OCI-LY7 (cell line): Measurements from ENCODE around the gene UNC13A. TPM values are rescaled to one million over a fixed set of nuclear protein-coding genes. Genes with fewer than 3 reads are reported as not detected.
"Not testable (repeated sequence)": the region's sequence is repeated elsewhere in the genome, so short reads cannot be mapped to it uniquely, and the experiment has no call there.

Experiments used
- BruUV-seq: library from RNA; stranded (reverse); fragments of 400-500 nt; replicated peaks from 2 replicates; lab custom pipeline; 2021; lab: Mats Ljungman, UMichigan
- CTCF ChIA-PET: fragments of 300-600 bp; sonication (Branson Sonifier 250); formaldehyde crosslinking; loops from one replicate; lab custom pipeline; 2022; ENCODE audit warnings: antibody characterized with exemption; ENCODE audit not compliant: unreplicated experiment; lab: Charles Lee
- POLR2A ChIA-PET: fragments of 300-600 bp; sonication (Branson Sonifier 250); formaldehyde crosslinking; loops from one replicate; lab custom pipeline; 2022; ENCODE audit warnings: antibody characterized with exemption; lab: Charles Lee
- DNase-seq: peaks from one replicate; pipeline ENCODE4 v3.0.0-alpha.2; 2015; ENCODE audit warnings: low spot score
- H2AFZ ChIP-seq: fragments of 200-600 bp; sonication (generic), shearing (Covaris generic); 2 replicates; pipeline ENCODE4 v1.6.1; 2014; ENCODE audit warnings: mild to moderate bottlenecking, antibody characterized with exemption, low read length, moderate library complexity
- H3K27ac ChIP-seq: fragments of 200-600 bp; sonication (generic); 2 replicates; pipeline ENCODE4 v1.5.1; 2014; ENCODE audit warnings: mixed run types, low read depth, mild to moderate bottlenecking, moderate library complexity, low read length, inconsistent platforms; ENCODE audit not compliant: poor library complexity, severe bottlenecking
- H3K36me3 ChIP-seq: fragments of 200-600 bp; sonication (generic); 2 replicates; pipeline ENCODE4 v1.6.1; 2014; ENCODE audit warnings: mild to moderate bottlenecking, antibody characterized with exemption, low read length, moderate library complexity, mixed read lengths; ENCODE audit not compliant: insufficient read depth
- H3K4me1 ChIP-seq: fragments of 200-600 bp; sonication (generic); 2 replicates; pipeline ENCODE4 v1.5.1; 2014; ENCODE audit warnings: mild to moderate bottlenecking, low read length; ENCODE audit not compliant: insufficient read depth, poor library complexity, severe bottlenecking
- H3K4me2 ChIP-seq: fragments of 200-600 bp; sonication (generic); 2 replicates; pipeline ENCODE4 v1.6.1; 2014; ENCODE audit warnings: mild to moderate bottlenecking, low read length
- H3K4me3 ChIP-seq: fragments of 200-600 bp; sonication (generic); 2 replicates; pipeline ENCODE4 v1.5.1; 2014; ENCODE audit warnings: mild to moderate bottlenecking, low read depth, low read length; ENCODE audit not compliant: poor library complexity, severe bottlenecking
- H3K79me2 ChIP-seq: fragments of 200-600 bp; sonication (generic); 2 replicates; pipeline ENCODE4 v1.6.1; 2016; ENCODE audit warnings: low read depth, mild to moderate bottlenecking, low read length, moderate library complexity, mixed read lengths; ENCODE audit not compliant: insufficient read depth
- H3K9me2 ChIP-seq: fragments of 200-600 bp; sonication (generic); 2 replicates; pipeline ENCODE4 v1.6.1; 2016; ENCODE audit warnings: mild to moderate bottlenecking, low read length, mixed read lengths; ENCODE audit not compliant: insufficient read depth
- H3K9me3 ChIP-seq: fragments of 200-600 bp; sonication (generic); 2 replicates; pipeline ENCODE4 v1.6.1; 2014; ENCODE audit warnings: mild to moderate bottlenecking, mixed run types, low read length, mixed read lengths
- H4K20me1 ChIP-seq: fragments of 200-600 bp; sonication (generic); 2 replicates; pipeline ENCODE4 v1.6.1; 2014; ENCODE audit warnings: mild to moderate bottlenecking, antibody characterized with exemption, low read length, moderate library complexity, mixed read lengths; ENCODE audit not compliant: insufficient read depth
- CTCF ChIP-seq: fragments of 200-600 bp; sonication (generic); conservative IDR thresholded peaks from 2 replicates; pipeline ENCODE4 v1.5.1; 2014; ENCODE audit warnings: mild to moderate bottlenecking, antibody characterized with exemption, low read length, moderate library complexity, mixed read lengths
- EZH2phosphoT487 ChIP-seq: fragments of 200-600 bp; sonication (generic); IDR thresholded peaks from 2 replicates; pipeline ENCODE4 v1.6.1; 2018; ENCODE audit warnings: low read depth, borderline replicate concordance, mild to moderate bottlenecking, mixed run types, antibody characterized with exemption, low read length, moderate library complexity, mixed read lengths
- intact Hi-C: fragments of 100-400 bp; cut with micrococcal nuclease; formaldehyde crosslinking; loops from one replicate; pipeline ENCODE4 v1.10.0; 2022; ENCODE audit not compliant: unreplicated experiment
- total RNA-seq, 2 experiments: library from RNA; depleted of rRNA in 1 of 2; stranded (reverse); fragments of >200 nt in 1 of 2; shearing (Covaris generic) in 1 of 2; gene quantifications; 2 replicates each; pipeline ENCODE4 v1.2.3, GENCODE V29; 2014 to 2022

The UNC13A gene
- total RNA-seq, 2 experiments from 2014 or later: 0.72 to 0.92 TPM

GRCh38 chr19:17554968-17555479 is 133.1 kb downstream of the UNC13A start:
- Histone ChIP-seq H3K36me3 (peaks cover 57% of the 10 kb centered on the region), H3K4me2 (peak overlapping the region; percentile 90), H3K79me2 (peaks cover 20% of the 10 kb centered on the region), H4K20me1 (0 out of 2 replicates have a peak, but pooled peaks cover 4% of the 10 kb centered on the region), H3K9me3 (no peaks in the 10 kb centered on the region), H3K4me3 (peak overlapping the region; percentile 88), H3K27ac (peak overlapping the region; percentile 8), H2AFZ (peak overlapping the region; percentile 87), H3K4me1 (peaks cover 14% of the 10 kb centered on the region), H3K9me2 (no peaks in the 10 kb centered on the region)
- ChIA-PET POLR2A (interaction anchor here (0.7 kb wide), 1 partner anchor 25 kb away, joined by 4 read pairs; no protein-coding TSS in a partner anchor), CTCF (interaction anchor here (0.6 kb wide), 1 partner anchor 51 kb away, joined by 5 read pairs; no protein-coding TSS in a partner anchor)
- TF ChIP-seq EZH2phosphoT487: no peak
- TF ChIP-seq CTCF: no peak
- BruUV-seq: no TSS peak
- intact Hi-C loops: loop anchor here (1.0 kb wide), 1 partner anchor 32 kb away; no protein-coding TSS in a partner anchor
- DNase-seq: no peak

GRCh38 chr19:17553256-17553655 is 134.9 kb downstream of the UNC13A start:
- no peak for DNase-seq
- CTCF ChIA-PET: no interaction called here
- no TSS peak for BruUV-seq
- Histone ChIP-seq H3K4me2 (no peak overlapping the region), H3K79me2 (peaks cover 20% of the 10 kb centered on the region), H3K27ac (no peak overlapping the region), H3K36me3 (peaks cover 56% of the 10 kb centered on the region), H3K4me1 (peaks cover 14% of the 10 kb centered on the region), H3K9me3 (no peaks in the 10 kb centered on the region), H3K9me2 (no peaks in the 10 kb centered on the region), H3K4me3 (no peak overlapping the region), H4K20me1 (0 out of 2 replicates have a peak, but pooled peaks cover 4% of the 10 kb centered on the region), H2AFZ (no peak overlapping the region)
- no peak for TF ChIP-seq CTCF
- TF ChIP-seq EZH2phosphoT487: no peak
- POLR2A ChIA-PET: interaction anchor here (0.6 to 1.0 kb wide), 2 partner anchors 15 to 30 kb away, joined by 4 read pairs; no protein-coding TSS in a partner anchor
- intact Hi-C loops: no loop called here

DNA sequence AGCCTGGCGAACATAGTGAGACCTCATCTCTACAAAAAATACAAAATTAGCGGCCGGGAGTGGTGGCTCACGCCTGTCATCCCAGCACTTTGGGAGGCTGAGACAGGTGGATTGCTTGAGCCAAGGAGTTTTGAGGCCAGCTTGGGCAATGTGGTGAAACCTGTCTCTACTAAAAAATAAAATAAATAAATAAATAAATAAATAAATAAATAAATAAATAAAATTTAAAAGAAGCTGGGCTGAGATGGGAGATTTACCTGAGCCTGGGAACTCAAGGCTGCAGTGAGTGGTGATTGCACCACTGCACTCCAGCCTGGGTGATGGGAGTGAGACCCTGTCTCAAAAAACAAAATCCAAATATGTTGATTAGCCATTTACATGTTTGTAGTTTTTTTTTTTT is 135.4 kb downstream of the UNC13A start:
- POLR2A ChIA-PET: interaction anchor here (1.0 kb wide), 1 partner anchor 14 kb away, joined by 4 read pairs; no protein-coding TSS in a partner anchor
- BruUV-seq, CTCF ChIA-PET: not testable (repeated sequence)

More for the DNA sequence above, 135.4 kb downstream of the UNC13A start:
- H3K9me2 ChIP-seq, DNase-seq, H4K20me1 ChIP-seq, H2AFZ ChIP-seq, H3K9me3 ChIP-seq, H3K27ac ChIP-seq, H3K4me2 ChIP-seq, intact Hi-C loops, H3K4me3 ChIP-seq: not testable (repeated sequence)
- Histone ChIP-seq H3K4me1 (peaks cover 14% of the 10 kb centered on the region), H3K36me3 (peaks cover 61% of the 10 kb centered on the region), H3K79me2 (peaks cover 20% of the 10 kb centered on the region)

Other genes starting within 250 kb of the UNC13A start
- not detected in 2 replicates for gene TMEM221, start 239.7 kb downstream of the UNC13A start, total RNA-seq (2014; rRNA removed; shearing (Covaris generic))
- not detected in 2 replicates for gene TMEM221, start 239.7 kb downstream of the UNC13A start, total RNA-seq (2022)
- gene NXNL1, start 227.4 kb downstream of the UNC13A start, total RNA-seq (2014; rRNA removed; shearing (Covaris generic)): not detected in 2 replicates
- gene NXNL1, start 227.4 kb downstream of the UNC13A start, total RNA-seq (2022): not detected in 2 replicates
- gene SLC27A1, start 217.8 kb downstream of the UNC13A start, total RNA-seq (2014; rRNA removed; shearing (Covaris generic)): 2.5 and 3.3 TPM in 2 replicates
- 2.7 and 3.2 TPM in 2 replicates for gene SLC27A1, start 217.8 kb downstream of the UNC13A start, total RNA-seq (2022)
- 86.5 and 107 TPM in 2 replicates for gene PGLS, start 176.7 kb downstream of the UNC13A start, total RNA-seq (2014; rRNA removed; shearing (Covaris generic))
- 146 and 158 TPM in 2 replicates for gene PGLS, start 176.7 kb downstream of the UNC13A start, total RNA-seq (2022)
- gene COLGALT1, start 132.7 kb downstream of the UNC13A start, total RNA-seq (2014; rRNA removed; shearing (Covaris generic)): 43.0 and 49.6 TPM in 2 replicates
- 57.2 and 68.6 TPM in 2 replicates for gene COLGALT1, start 132.7 kb downstream of the UNC13A start, total RNA-seq (2022)
- 11.5 and 31.6 TPM in 2 replicates for gene MAP1S, start 31.1 kb upstream of the UNC13A start, total RNA-seq (2014; rRNA removed; shearing (Covaris generic))
- 53.1 and 61.1 TPM in 2 replicates for gene MAP1S, start 31.1 kb upstream of the UNC13A start, total RNA-seq (2022)
- gene FCHO1, start 63.1 kb upstream of the UNC13A start, total RNA-seq (2014; rRNA removed; shearing (Covaris generic)): 80.6 and 85.6 TPM in 2 replicates
- 107 and 115 TPM in 2 replicates for gene FCHO1, start 63.1 kb upstream of the UNC13A start, total RNA-seq (2022)
- gene B3GNT3, start 106.8 kb upstream of the UNC13A start, total RNA-seq (2014; rRNA removed; shearing (Covaris generic)): not detected in 2 replicates
- not detected in 2 replicates for gene B3GNT3, start 106.8 kb upstream of the UNC13A start, total RNA-seq (2022)
- gene INSL3, start 133.2 kb upstream of the UNC13A start, total RNA-seq (2014; rRNA removed; shearing (Covaris generic)): 0.25 TPM in 1 of 2 replicates, not detected in the other
- gene INSL3, start 133.2 kb upstream of the UNC13A start, total RNA-seq (2022): 0.38 TPM in 1 of 2 replicates, not detected in the other
- 9.4 and 14.0 TPM in 2 replicates for gene JAK3, start 159.6 kb upstream of the UNC13A start, total RNA-seq (2014; rRNA removed; shearing (Covaris generic))
- gene JAK3, start 159.6 kb upstream of the UNC13A start, total RNA-seq (2022): 24.4 and 25.3 TPM in 2 replicates
- gene RPL18A, start 171.6 kb upstream of the UNC13A start, total RNA-seq (2014; rRNA removed; shearing (Covaris generic)): 2,643 and 3,019 TPM in 2 replicates
- 3,145 and 3,253 TPM in 2 replicates for gene RPL18A, start 171.6 kb upstream of the UNC13A start, total RNA-seq (2022)
- 0.03 TPM in 1 of 2 replicates, not detected in the other for gene SLC5A5, start 183.6 kb upstream of the UNC13A start, total RNA-seq (2014; rRNA removed; shearing (Covaris generic))
- not detected in 2 replicates for gene SLC5A5, start 183.6 kb upstream of the UNC13A start, total RNA-seq (2022)
- 57.5 and 68.2 TPM in 2 replicates for gene CCDC124, start 244.7 kb upstream of the UNC13A start, total RNA-seq (2014; rRNA removed; shearing (Covaris generic))
- gene CCDC124, start 244.7 kb upstream of the UNC13A start, total RNA-seq (2022): 86.8 and 106 TPM in 2 replicates